M059J (cell line): ENCODE data around the gene DGCR6L. TPM values are rescaled to one million over a fixed set of nuclear protein-coding genes. Genes with fewer than 3 reads are reported as not detected.
"Not testable (repeated sequence)": the region's sequence is repeated elsewhere in the genome, so short reads cannot be mapped to it uniquely, and the experiment has no call there.

Source experiments
- DNase-seq: peaks from one replicate; pipeline ENCODE4 v3.0.0-alpha.2; 2012; ENCODE audit warnings: low read depth
- total RNA-seq: library from RNA; depleted of rRNA; stranded (reverse); fragments of >200 nt; shearing (Covaris generic); gene quantifications from 2 replicates; pipeline ENCODE4 v1.2.3, GENCODE V29; 2014

The DGCR6L gene
- total RNA-seq, 1 experiment from 2014 or later = 52.1 TPM

GRCh38 chr22:20291604-20292063, 28.2 kb downstream of the DGCR6L start:
- no peak for DNase-seq

GRCh38 chr22:20291249-20291586, 28.6 kb downstream of the DGCR6L start:
- no peak for DNase-seq

- no peak for DNase-seq
Measured at GRCh38 chr22:20290578-20291248, 29.1 kb downstream of the DGCR6L start.

GRCh38 chr22:20290045-20290392, 29.8 kb downstream of the DGCR6L start:
- DNase-seq = no peak

- DNase-seq = not testable (repeated sequence)
Measured at GRCh38 chr22:20289182-20290044, 30.4 kb downstream of the DGCR6L start.

- not testable (repeated sequence) for DNase-seq
Measured at GRCh38 chr22:20286784-20287423, 33.0 kb downstream of the DGCR6L start.

- not testable (repeated sequence) for DNase-seq
Measured at GRCh38 chr22:20286312-20286660, 33.6 kb downstream of the DGCR6L start.

- peak; percentile 17 for DNase-seq
Measured at GRCh38 chr22:20285473-20286311, 34.2 kb downstream of the DGCR6L start.

GRCh38 chr22:20284471-20285086, 35.3 kb downstream of the DGCR6L start:
- DNase-seq = no peak

- DNase-seq = no peak
Measured at GRCh38 chr22:20283674-20284066, 36.2 kb downstream of the DGCR6L start.

GRCh38 chr22:20282901-20283673, 36.8 kb downstream of the DGCR6L start:
- DNase-seq = no peak

- no peak for DNase-seq
Measured at GRCh38 chr22:20281891-20282290, 38.0 kb downstream of the DGCR6L start.

GRCh38 chr22:20281473-20281872, 38.4 kb downstream of the DGCR6L start:
- not testable (repeated sequence) for DNase-seq

- DNase-seq = no peak
Measured at GRCh38 chr22:20280866-20281265, 39.0 kb downstream of the DGCR6L start.

- peak; percentile 66 for DNase-seq
Measured at GRCh38 chr22:20280163-20280562, 39.7 kb downstream of the DGCR6L start.

GRCh38 chr22:20279662-20280134, 40.2 kb downstream of the DGCR6L start:
- DNase-seq = peak; percentile 90

- DNase-seq = not testable (repeated sequence)
Measured at GRCh38 chr22:20278726-20279490, 41.0 kb downstream of the DGCR6L start.

GRCh38 chr22:20277936-20278635, 41.8 kb downstream of the DGCR6L start:
- not testable (repeated sequence) for DNase-seq

- DNase-seq = no peak
Measured at GRCh38 chr22:20276468-20276867, 43.4 kb downstream of the DGCR6L start.
